ENCODE measurements around the gene CFAP61. TPM values are rescaled to one million over a fixed set of nuclear protein-coding genes. Genes with fewer than 3 reads are reported as not detected.

The CFAP61 gene
- total and polyA plus RNA-seq, 9 of the 15 experiments (the other 6 are each of a cell fraction or from before 2014, with no cell fraction given), result 0.11 TPM; not detected in 8

GRCh38 chr20:20078041-20078440 is 25.7 kb downstream of the CFAP61 start (continued):
- TF ChIP-seq, protein P1, sequence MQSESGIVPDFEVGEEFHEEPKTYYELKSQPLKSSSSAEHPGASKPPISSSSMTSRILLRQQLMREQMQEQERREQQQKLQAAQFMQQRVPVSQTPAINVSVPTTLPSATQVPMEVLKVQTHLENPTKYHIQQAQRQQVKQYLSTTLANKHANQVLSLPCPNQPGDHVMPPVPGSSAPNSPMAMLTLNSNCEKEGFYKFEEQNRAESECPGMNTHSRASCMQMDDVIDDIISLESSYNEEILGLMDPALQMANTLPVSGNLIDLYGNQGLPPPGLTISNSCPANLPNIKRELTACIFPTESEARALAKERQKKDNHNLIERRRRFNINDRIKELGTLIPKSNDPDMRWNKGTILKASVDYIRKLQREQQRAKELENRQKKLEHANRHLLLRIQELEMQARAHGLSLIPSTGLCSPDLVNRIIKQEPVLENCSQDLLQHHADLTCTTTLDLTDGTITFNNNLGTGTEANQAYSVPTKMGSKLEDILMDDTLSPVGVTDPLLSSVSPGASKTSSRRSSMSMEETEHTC (IDR thresholded peaks at IDR 0.05), result no peak
- no peak for TF ChIP-seq ZC3H4 (CRISPR knock-in tag; IDR thresholded peaks at IDR 0.05; ENCODE audit: borderline replicate concordance)
- TF ChIP-seq RFX7 (CRISPR knock-in tag; IDR thresholded peaks at IDR 0.05), result no peak
- no peak for TF ChIP-seq CGGBP1 (CRISPR knock-in tag; IDR thresholded peaks at IDR 0.05)
- no peak for TF ChIP-seq CSDE1 (IDR thresholded peaks at IDR 0.05)
- TF ChIP-seq ZNF212 (CRISPR knock-in tag; IDR thresholded peaks at IDR 0.05), result no peak
- no peak for TF ChIP-seq RHOXF2B (CRISPR knock-in tag; conservative IDR thresholded peaks at IDR 0.05)

- Histone ChIP-seq H3K79me2 (ENCODE audit: control insufficient read depth, insufficient read depth, low read length) (no peaks in the 10 kb centered on the region), H4K20me1 (replicated peaks; ENCODE audit: control insufficient read depth, insufficient read depth, low read length) (no peaks in the 10 kb centered on the region), H3K9ac (ENCODE audit: insufficient read depth in 1 of 2, low read depth in 2 of 2, low read length in 2 of 2) (no peak overlapping the region), H3K4me2 (ENCODE audit: insufficient read depth, low read length) (no peak overlapping the region), H3K36me3 (ENCODE audit: control insufficient read depth, insufficient read depth, low read length) (no peaks in the 10 kb centered on the region), H3K9me3 (replicated peaks; ENCODE audit: control insufficient read depth, insufficient read depth, low read depth, low read length) (no peaks in the 10 kb centered on the region), H2AFZ (ENCODE audit: low read depth, low read length) (no peak overlapping the region), H3K27ac (ENCODE audit: extremely low read depth, low read depth, low read length) (no peak overlapping the region), H3K4me1 (replicated peaks in 1 of 2; ENCODE audit: control insufficient read depth in 2 of 2, insufficient read depth in 2 of 2, low read length in 2 of 2) (no peaks in the 10 kb centered on the region), H3K27me3 (ENCODE audit: control insufficient read depth in 2 of 2, insufficient read depth in 2 of 2, low read length in 2 of 2) (peaks cover 0 to 4% of the 10 kb centered on the region in 2 experiments; a peak in 2 of 5 replicates), H3K9me1 (ENCODE audit: control insufficient read depth, insufficient read depth, low read length) (no peaks in the 10 kb centered on the region), H3K4me3 (no peak overlapping the region)
- POLR2A ChIA-PET, result no interaction called here
- CTCF ChIA-PET (ENCODE audit: low intra/inter-chr PET ratio), result no interaction called here
- 0% methylated on average over 5 of the region's 5 CpGs for WGBS (ENCODE audit: insufficient coverage, low coverage, missing lambda C conversion rate)
- DNase-seq (ENCODE audit: extremely low read depth in 1 of 4, low spot score in 3 of 4) (no peak), FAIRE-seq (no peak), ATAC-seq (no peak)
- intact Hi-C loops (cut with micrococcal nuclease), result no loop called here
- TF ChIP-seq CEBPB (tag; IDR thresholded peaks at IDR 0.05) (no peak), ELF2 (CRISPR knock-in tag; IDR thresholded peaks at IDR 0.05) (no peak), PPARD (CRISPR knock-in tag; IDR thresholded peaks at IDR 0.05) (no peak), FOXJ2 (tag; IDR thresholded peaks at IDR 0.05) (no peak), MECOM (CRISPR knock-in tag; IDR thresholded peaks at IDR 0.05) (no peak), HDAC6 (IDR thresholded peaks at IDR 0.05; ENCODE audit: low read depth, low read length) (no peak), EHMT2 (IDR thresholded peaks at IDR 0.05) (no peak), MNT (conservative IDR thresholded peaks at IDR 0.05) (no peak)
- TF ChIP-seq, protein P2, sequence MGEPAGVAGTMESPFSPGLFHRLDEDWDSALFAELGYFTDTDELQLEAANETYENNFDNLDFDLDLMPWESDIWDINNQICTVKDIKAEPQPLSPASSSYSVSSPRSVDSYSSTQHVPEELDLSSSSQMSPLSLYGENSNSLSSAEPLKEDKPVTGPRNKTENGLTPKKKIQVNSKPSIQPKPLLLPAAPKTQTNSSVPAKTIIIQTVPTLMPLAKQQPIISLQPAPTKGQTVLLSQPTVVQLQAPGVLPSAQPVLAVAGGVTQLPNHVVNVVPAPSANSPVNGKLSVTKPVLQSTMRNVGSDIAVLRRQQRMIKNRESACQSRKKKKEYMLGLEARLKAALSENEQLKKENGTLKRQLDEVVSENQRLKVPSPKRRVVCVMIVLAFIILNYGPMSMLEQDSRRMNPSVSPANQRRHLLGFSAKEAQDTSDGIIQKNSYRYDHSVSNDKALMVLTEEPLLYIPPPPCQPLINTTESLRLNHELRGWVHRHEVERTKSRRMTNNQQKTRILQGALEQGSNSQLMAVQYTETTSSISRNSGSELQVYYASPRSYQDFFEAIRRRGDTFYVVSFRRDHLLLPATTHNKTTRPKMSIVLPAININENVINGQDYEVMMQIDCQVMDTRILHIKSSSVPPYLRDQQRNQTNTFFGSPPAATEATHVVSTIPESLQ (CRISPR knock-in tag; IDR thresholded peaks at IDR 0.05), result no peak
- in situ Hi-C loops (cut with MboI), result loop anchor here (25.0 kb wide), 2 partner anchors 483 to 733 kb away; no protein-coding TSS in a partner anchor
- no TSS peak for BruUV-seq (replicated peaks)
Observed at GRCh38 chr20:20079102-20079784, 26.9 kb downstream of the CFAP61 start.
